Adrenal gland (tissue), 12 donors: ENCODE data around the gene AQP10. TPM values are rescaled to one million over a fixed set of nuclear protein-coding genes. Genes with fewer than 3 reads are reported as not detected.
A peak's percentile ranks its signal among the peaks of the same experiment; 100 is the strongest.

Experiments used
- DNase-seq, 7 donors: peaks; one replicate each; pipeline ENCODE4 v3.0.0-alpha.2; 2019 to 2020
- H3K27ac ChIP-seq, 5 donors: fragments of 200-600 bp; sonication (generic) in 4 of 5; 1 replicate in 3 of 5; 2 replicates in 2 of 5; pipeline versions ENCODE4 v1.5.1 to v1.8.0; 2016 to 2020; ENCODE audit warnings: mild to moderate bottlenecking in 1 of 5
- H3K27me3 ChIP-seq: fragments of 200-600 bp; 2 replicates; pipeline ENCODE4 v1.8.0; 2021
- H3K36me3 ChIP-seq, 2 donors: fragments of 200-600 bp; replicated peaks in 1 of 2; 1 replicate in 1 of 2; 2 replicates in 1 of 2; pipeline versions ENCODE4 v1.5.1 to v1.8.0; 2018 to 2022
- H3K4me1 ChIP-seq, 2 donors: fragments of 200-600 bp; replicated peaks in 1 of 2; 1 replicate in 1 of 2; 2 replicates in 1 of 2; pipeline versions ENCODE4 v1.5.1 to v1.8.0; 2018 to 2021
- H3K4me3 ChIP-seq, 4 donors: fragments of 200-600 bp; sonication (generic) in 3 of 4; one replicate each; pipeline ENCODE4 v1.5.1; 2016 to 2018
- H3K9me3 ChIP-seq, 3 donors: fragments of 200-600 bp; sonication (generic) in 1 of 3; replicated peaks in 1 of 3; 1 replicate in 2 of 3; 2 replicates in 1 of 3; pipeline versions ENCODE4 v1.5.1 to v1.8.0; 2016 to 2021
- CTCF ChIP-seq, 6 experiments: fragments of 450-650 bp in 4 of 6; fragments of 200-600 bp in 2 of 6; sonication (generic) in 1 of 6; IDR thresholded peaks; 1 replicate in 5 of 6; 2 replicates in 1 of 6; pipeline versions ENCODE4 v1.5.1 to v1.8.0; 2016 to 2021; ENCODE audit warnings: antibody characterized with exemption in 6 of 6, mild to moderate bottlenecking in 2 of 6, moderate library complexity in 1 of 6
- POLR2A ChIP-seq, 2 donors: fragments of 450-650 bp; IDR thresholded peaks; one replicate each; pipeline ENCODE4 v1.6.1; 2017; ENCODE audit warnings: antibody characterized with exemption in 2 of 2, mild to moderate bottlenecking in 2 of 2, moderate library complexity in 1 of 2
- WGBS, 4 donors: extraction: QIAGEN DNeasy Blood & Tissue Kit in 2 of 4; methylation state at CpG; one replicate each; pipeline versions ENCODE4 v1.1.5 to v1.1.7; 2013 to 2017; 5-methylcytosine and 5-hydroxymethylcytosine counted together
- intact Hi-C, 2 donors: fragments of 100-400 bp; cut with DNase I; formaldehyde crosslinking; loops; one replicate each; pipeline versions ENCODE4 v1.14.1 to v1.15.0; 2022 to 2023
- polyA plus RNA-seq, 3 donors: library from polyadenylated mRNA; stranded (reverse); fragments of 200-250 nt in 2 of 3; fragments of 350-450 nt in 1 of 3; fragmentation: Illumina TruSeq in 1 of 3; extraction: RNeasy Lipid Tissue Mini Kit (QIAGEN cat#74804) in 1 of 3; gene quantifications; one replicate each; pipeline ENCODE4 v1.2.3, GENCODE V29; 2013 to 2014
- total RNA-seq, 9 donors: library from RNA; depleted of rRNA in 4 of 9; stranded (reverse); fragments of >200 nt in 4 of 9; fragments of 120-200 nt in 1 of 9; fragmentation: NEBNext Ultra II Directional in 1 of 9; extraction: Animal tissue kit (Norgen Biotek cat#: 25700) in 1 of 9; gene quantifications; one replicate each; pipeline versions ENCODE4 v1.1.0 to v1.2.4, GENCODE V29; 2013 to 2023
- donor health status: healthy with polysubstance abuse.
- donor health status: Bipolar disorder and iron deficiency.
- donor health status: DM: yes; HTN: yes; CAD: no.
- donor health status: DM: no; HTN: no; CAD: no.
- donor health status: DM: no; HTN: no; CAD: no.
- donor health status: DM: yes; HTN: yes; CAD: no.

AQP10 gene
- total and polyA plus RNA-seq, 12 donors = 0.06 TPM; not detected in 11

GRCh38 chr1:154325583-154326545, 5.0 kb downstream of the AQP10 start:
- no peaks in the 10 kb centered on the region for H3K36me3 ChIP-seq
- peaks cover 17 to 43% of the 10 kb centered on the region in 2 donors for H3K4me1 ChIP-seq
- DNase-seq = peak; percentile 59 to 85 (median 71)
- no peaks in the 10 kb centered on the region for H3K27me3 ChIP-seq
- H3K9me3 ChIP-seq = no peaks in the 10 kb centered on the region
- peak; percentile 24 to 66 (median 48) for TF ChIP-seq CTCF (IDR thresholded peaks at IDR 0.05)
- peak in 1 of 2 donors; percentile 12 for TF ChIP-seq POLR2A (IDR thresholded peaks at IDR 0.05)
- 1% methylated on average over 20 to 63 of the region's 63 CpGs for WGBS, 4 donors
- H3K4me3 ChIP-seq = peak overlapping the region in 2 of 4 donors; percentile 18 to 97
- H3K27ac ChIP-seq = peak overlapping the region in 4 of 5 donors; percentile 33 to 89 (median 76)
- intact Hi-C loops = no loop called here

- intact Hi-C loops = no loop called here
- 58 to 64% (median 61%) methylated on average over 6 of the region's 6 CpGs for WGBS, 4 donors
- peaks cover 0 to 6% of the 10 kb centered on the region in 2 donors for H3K36me3 ChIP-seq
- H3K27me3 ChIP-seq = no peaks in the 10 kb centered on the region
- H3K9me3 ChIP-seq = no peaks in the 10 kb centered on the region
- DNase-seq = peak in 3 of 7 donors; percentile 34 to 46 (median 35)
- no peak for TF ChIP-seq POLR2A (IDR thresholded peaks at IDR 0.05)
- H3K4me1 ChIP-seq = peaks cover 17 to 43% of the 10 kb centered on the region in 2 donors
- H3K4me3 ChIP-seq = peak overlapping the region in 1 of 4 donors; percentile 97
- H3K27ac ChIP-seq = peak overlapping the region in 3 of 5 donors; percentile 70 to 89 (median 82)
Observed at GRCh38 chr1:154326546-154327465, 5.9 kb downstream of the AQP10 start.

GRCh38 chr1:154327466-154328317, 6.8 kb downstream of the AQP10 start:
- H3K27me3 ChIP-seq = no peaks in the 10 kb centered on the region
- intact Hi-C loops = no loop called here
- H3K9me3 ChIP-seq = no peaks in the 10 kb centered on the region
- no peak for TF ChIP-seq POLR2A (IDR thresholded peaks at IDR 0.05)
- H3K27ac ChIP-seq = peak overlapping the region in 2 of 5 donors; percentile 82 to 89
- 48 to 75% (median 49%) methylated on average over 5 of the region's 5 CpGs for WGBS, 4 donors
- H3K36me3 ChIP-seq = peaks cover 0 to 13% of the 10 kb centered on the region in 2 donors
- H3K4me1 ChIP-seq = peaks cover 17 to 43% of the 10 kb centered on the region in 2 donors
- no peak for DNase-seq
- H3K4me3 ChIP-seq = peak overlapping the region in 1 of 4 donors; percentile 97

GRCh38 chr1:154328318-154329151, 7.6 kb downstream of the AQP10 start:
- H3K4me1 ChIP-seq = peaks cover 17 to 43% of the 10 kb centered on the region in 2 donors
- no peaks in the 10 kb centered on the region for H3K9me3 ChIP-seq
- WGBS, 4 donors = 3 to 13% (median 9%) methylated on average over 17 to 76 of the region's 76 CpGs
- H3K36me3 ChIP-seq = peaks cover 0 to 15% of the 10 kb centered on the region in 2 donors
- H3K27me3 ChIP-seq = no peaks in the 10 kb centered on the region
- intact Hi-C loops = no loop called here
- peak; percentile 74 to 91 (median 83) for DNase-seq
- H3K4me3 ChIP-seq = peak overlapping the region in 1 of 4 donors; percentile 62
- TF ChIP-seq CTCF (IDR thresholded peaks at IDR 0.05) = no peak
- TF ChIP-seq POLR2A (IDR thresholded peaks at IDR 0.05) = no peak
- peak overlapping the region in 2 of 5 donors; percentile 70 to 89 for H3K27ac ChIP-seq
